ENCODE measurements around the gene INPP5A. TPM values are rescaled to one million over a fixed set of nuclear protein-coding genes. Genes with fewer than 3 reads are reported as not detected.

Gene INPP5A
- total RNA-seq, 1 donor from 2014 or later: 14.2 TPM

- Histone ChIP-seq H3F3A (ENCODE audit: low read depth) (no peaks in the 10 kb centered on the region), H3K27me3 (peaks cover 2% of the 10 kb centered on the region), H4K20me1 (ENCODE audit: low read depth) (peaks cover 18% of the 10 kb centered on the region), H3K4me1 (no peaks in the 10 kb centered on the region), H3K79me2 (ENCODE audit: low read depth) (no peaks in the 10 kb centered on the region), H3K4me2 (no peak overlapping the region), H3K27ac (no peak overlapping the region), H3K4me3 (no peak overlapping the region), H2AFZ (replicated peaks) (no peak overlapping the region), H3K36me3 (no peaks in the 10 kb centered on the region), H3K9me3 (ENCODE audit: low read depth) (no peaks in the 10 kb centered on the region), H3K9ac (no peak overlapping the region)
- no peak for TF ChIP-seq EZH2phosphoT487 (IDR thresholded peaks at IDR 0.05)
- no peak for TF ChIP-seq EZH2 (IDR thresholded peaks at IDR 0.05)
- TF ChIP-seq, protein P1, sequence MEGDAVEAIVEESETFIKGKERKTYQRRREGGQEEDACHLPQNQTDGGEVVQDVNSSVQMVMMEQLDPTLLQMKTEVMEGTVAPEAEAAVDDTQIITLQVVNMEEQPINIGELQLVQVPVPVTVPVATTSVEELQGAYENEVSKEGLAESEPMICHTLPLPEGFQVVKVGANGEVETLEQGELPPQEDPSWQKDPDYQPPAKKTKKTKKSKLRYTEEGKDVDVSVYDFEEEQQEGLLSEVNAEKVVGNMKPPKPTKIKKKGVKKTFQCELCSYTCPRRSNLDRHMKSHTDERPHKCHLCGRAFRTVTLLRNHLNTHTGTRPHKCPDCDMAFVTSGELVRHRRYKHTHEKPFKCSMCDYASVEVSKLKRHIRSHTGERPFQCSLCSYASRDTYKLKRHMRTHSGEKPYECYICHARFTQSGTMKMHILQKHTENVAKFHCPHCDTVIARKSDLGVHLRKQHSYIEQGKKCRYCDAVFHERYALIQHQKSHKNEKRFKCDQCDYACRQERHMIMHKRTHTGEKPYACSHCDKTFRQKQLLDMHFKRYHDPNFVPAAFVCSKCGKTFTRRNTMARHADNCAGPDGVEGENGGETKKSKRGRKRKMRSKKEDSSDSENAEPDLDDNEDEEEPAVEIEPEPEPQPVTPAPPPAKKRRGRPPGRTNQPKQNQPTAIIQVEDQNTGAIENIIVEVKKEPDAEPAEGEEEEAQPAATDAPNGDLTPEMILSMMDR (IDR thresholded peaks at IDR 0.05): no peak
- Mint-ChIP-seq H3K4me3 (no peak overlapping the region), H3K27ac (no peak overlapping the region), H3K36me3 (peaks cover 29% of the 10 kb centered on the region), H3K4me1 (peaks cover 13% of the 10 kb centered on the region), H3K27me3 (ENCODE audit: insufficient read depth, low read depth) (peaks cover 8% of the 10 kb centered on the region), H3K9me3 (peaks cover 31% of the 10 kb centered on the region)
- no peak for DNase-seq (ENCODE audit: low spot score)
Observed at GRCh38 chr10:132705943-132706342, 168.4 kb downstream of the INPP5A start.

DNA sequence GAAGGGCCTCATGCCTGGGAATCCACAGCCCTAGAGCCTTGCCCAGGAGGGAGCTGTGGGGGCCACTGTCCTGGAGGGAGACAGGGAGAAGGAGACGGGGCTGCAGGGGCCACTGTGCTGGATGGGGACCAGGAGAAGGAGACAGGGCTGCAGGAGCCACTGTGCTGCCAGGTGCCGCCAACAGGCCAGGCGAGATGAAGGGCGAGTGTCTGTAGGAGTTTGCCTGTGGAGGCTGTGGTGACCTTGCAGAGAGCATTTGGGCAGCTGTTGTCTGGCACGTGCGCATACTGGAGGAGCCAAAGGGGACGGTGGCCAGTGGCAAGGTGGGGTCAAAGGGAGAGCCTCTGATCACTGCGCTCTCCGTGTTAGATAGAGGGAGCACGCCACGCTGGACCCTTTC lies 169.1 kb downstream of the INPP5A start:
- Histone ChIP-seq H3K36me3 (no peaks in the 10 kb centered on the region), H3K9ac (no peak overlapping the region), H3K4me3 (no peak overlapping the region), H3K27ac (no peak overlapping the region), H4K20me1 (ENCODE audit: low read depth) (peaks cover 24% of the 10 kb centered on the region), H3K79me2 (ENCODE audit: low read depth) (no peaks in the 10 kb centered on the region), H3K4me2 (no peak overlapping the region), H3K27me3 (peaks cover 9% of the 10 kb centered on the region), H3K9me3 (ENCODE audit: low read depth) (no peaks in the 10 kb centered on the region), H3F3A (ENCODE audit: low read depth) (no peaks in the 10 kb centered on the region), H2AFZ (replicated peaks) (no peak overlapping the region), H3K4me1 (no peaks in the 10 kb centered on the region)
- Mint-ChIP-seq H3K4me3 (no peak overlapping the region), H3K27me3 (ENCODE audit: insufficient read depth, low read depth) (peaks cover 8% of the 10 kb centered on the region), H3K9me3 (peaks cover 31% of the 10 kb centered on the region), H3K36me3 (peaks cover 29% of the 10 kb centered on the region), H3K4me1 (peaks cover 18% of the 10 kb centered on the region), H3K27ac (no peak overlapping the region)
- no peak for DNase-seq (ENCODE audit: low spot score)
- TF ChIP-seq EZH2phosphoT487 (IDR thresholded peaks at IDR 0.05): no peak
- no peak for TF ChIP-seq EZH2 (IDR thresholded peaks at IDR 0.05)
- TF ChIP-seq, protein P1 (IDR thresholded peaks at IDR 0.05): no peak

DNA sequence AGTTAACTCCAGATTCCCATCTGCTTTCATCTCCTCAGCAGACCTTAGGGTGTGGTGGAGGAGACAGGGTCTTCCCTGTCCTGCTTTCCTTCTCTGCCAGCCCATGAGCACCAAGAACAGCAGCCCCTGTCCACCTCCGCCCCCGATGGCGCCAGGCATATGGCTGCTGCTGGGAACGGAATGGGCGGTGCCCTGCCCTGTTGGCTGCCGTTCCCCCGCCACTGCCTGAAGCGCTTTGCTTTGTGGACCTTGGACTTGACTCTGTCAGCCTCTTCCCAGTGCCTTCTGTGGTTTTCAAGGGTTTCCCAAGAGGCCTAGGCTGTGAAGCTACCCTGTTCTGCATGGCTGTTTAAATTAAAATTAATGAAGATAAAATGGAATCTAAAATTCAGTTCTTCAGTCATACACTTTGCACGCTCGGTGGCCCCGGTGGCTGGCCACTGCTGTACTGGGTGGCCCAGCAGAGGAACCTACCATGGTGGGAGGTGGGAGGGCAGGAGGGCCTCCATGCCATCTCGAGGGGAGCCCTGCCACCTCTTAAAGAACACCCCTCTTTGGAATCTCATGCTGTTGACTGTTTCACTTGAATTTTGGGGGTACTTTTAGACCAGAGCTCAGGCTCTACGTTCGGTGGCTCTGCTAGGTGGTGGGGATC lies 169.7 kb downstream of the INPP5A start:
- Mint-ChIP-seq H3K4me3 (no peak overlapping the region), H3K4me1 (peaks cover 23% of the 10 kb centered on the region), H3K27ac (no peak overlapping the region), H3K27me3 (ENCODE audit: insufficient read depth, low read depth) (peaks cover 10% of the 10 kb centered on the region), H3K36me3 (peaks cover 29% of the 10 kb centered on the region), H3K9me3 (peaks cover 30% of the 10 kb centered on the region)
- no peak overlapping the region for H3K27ac ChIP-seq
- H3K4me3 ChIP-seq: no peak overlapping the region
- H3F3A ChIP-seq (ENCODE audit: low read depth): no peaks in the 10 kb centered on the region
- H3K4me1 ChIP-seq: no peaks in the 10 kb centered on the region
- DNase-seq (ENCODE audit: low spot score): no peak
- H3K4me2 ChIP-seq: no peak overlapping the region
- no peak overlapping the region for H2AFZ ChIP-seq (replicated peaks)
- H3K9ac ChIP-seq: no peak overlapping the region
- H4K20me1 ChIP-seq (ENCODE audit: low read depth): peaks cover 30% of the 10 kb centered on the region
- H3K9me3 ChIP-seq (ENCODE audit: low read depth): no peaks in the 10 kb centered on the region
- no peaks in the 10 kb centered on the region for H3K79me2 ChIP-seq (ENCODE audit: low read depth)
- H3K27me3 ChIP-seq: peaks cover 15% of the 10 kb centered on the region
- TF ChIP-seq, protein P1 (IDR thresholded peaks at IDR 0.05): no peak
- TF ChIP-seq EZH2phosphoT487 (IDR thresholded peaks at IDR 0.05): no peak
- no peak for TF ChIP-seq EZH2 (IDR thresholded peaks at IDR 0.05)
- no peaks in the 10 kb centered on the region for H3K36me3 ChIP-seq
